ENCODE data around the gene PRR30.
"Not testable (repeated sequence)": the region's sequence is repeated elsewhere in the genome, so short reads cannot be mapped to it uniquely, and the experiment has no call there.

The PRR30 gene

GRCh38 chr2:27139310-27139709, at the start of gene PRR30:
Gene PRR30, minus strand, starts transcription at chr2:27139410. Its CDS starts 1,081 bp downstream, at chr2:27138329.
- Mint-ChIP-seq H3K27me3 (peaks cover 2% of the 10 kb centered on the region), H3K4me1 (no peaks in the 10 kb centered on the region), H3K36me3 (no peaks in the 10 kb centered on the region), H3K27ac (no peak within 1 kb of the TSS), H3K9me3 (no peaks in the 10 kb centered on the region), H3K4me3 (no peak within 1 kb of the TSS)

- H3K4me3 Mint-ChIP-seq, result no peak overlapping the region
- H3K27me3 Mint-ChIP-seq, result peaks cover 5% of the 10 kb centered on the region
- H3K9me3 Mint-ChIP-seq, result no peaks in the 10 kb centered on the region
- no peaks in the 10 kb centered on the region for H3K36me3 Mint-ChIP-seq
- H3K4me1 Mint-ChIP-seq, result no peaks in the 10 kb centered on the region
- H3K27ac Mint-ChIP-seq, result no peak overlapping the region
Measured at GRCh38 chr2:27186613-27187345, 47.6 kb upstream of the PRR30 start.

GRCh38 chr2:27185331-27186026, 46.3 kb upstream of the PRR30 start:
- H3K4me1 Mint-ChIP-seq, result no peaks in the 10 kb centered on the region
- H3K27me3 Mint-ChIP-seq, result peaks cover 9% of the 10 kb centered on the region
- H3K4me3 Mint-ChIP-seq, result no peak overlapping the region
- H3K27ac Mint-ChIP-seq, result no peak overlapping the region
- H3K36me3 Mint-ChIP-seq, result no peaks in the 10 kb centered on the region
- H3K9me3 Mint-ChIP-seq, result no peaks in the 10 kb centered on the region

- Mint-ChIP-seq H3K9me3 (no peaks in the 10 kb centered on the region), H3K27me3 (peaks cover 17% of the 10 kb centered on the region), H3K36me3 (no peaks in the 10 kb centered on the region), H3K27ac (no peak overlapping the region), H3K4me1 (no peaks in the 10 kb centered on the region), H3K4me3 (no peak overlapping the region)
Measured at GRCh38 chr2:27184115-27184514, 44.9 kb upstream of the PRR30 start.

- Mint-ChIP-seq H3K27me3 (peaks cover 20% of the 10 kb centered on the region), H3K4me1 (no peaks in the 10 kb centered on the region), H3K4me3 (no peak overlapping the region), H3K9me3 (no peaks in the 10 kb centered on the region), H3K27ac (no peak overlapping the region), H3K36me3 (no peaks in the 10 kb centered on the region)
Measured at GRCh38 chr2:27182346-27182745, 43.1 kb upstream of the PRR30 start.

GRCh38 chr2:27179344-27180000, 40.3 kb upstream of the PRR30 start:
- Mint-ChIP-seq H3K9me3 (no peaks in the 10 kb centered on the region), H3K4me3 (no peak overlapping the region), H3K27ac (no peak overlapping the region), H3K36me3 (no peaks in the 10 kb centered on the region), H3K27me3 (peaks cover 18% of the 10 kb centered on the region), H3K4me1 (no peaks in the 10 kb centered on the region)

GRCh38 chr2:27178469-27178868, 39.3 kb upstream of the PRR30 start:
- Mint-ChIP-seq H3K4me3 (no peak overlapping the region), H3K27me3 (peaks cover 18% of the 10 kb centered on the region), H3K4me1 (no peaks in the 10 kb centered on the region), H3K36me3 (no peaks in the 10 kb centered on the region), H3K27ac (no peak overlapping the region), H3K9me3 (no peaks in the 10 kb centered on the region)

- Mint-ChIP-seq H3K27ac (no peak overlapping the region), H3K9me3 (no peaks in the 10 kb centered on the region), H3K4me1 (no peaks in the 10 kb centered on the region), H3K27me3 (peaks cover 18% of the 10 kb centered on the region), H3K4me3 (no peak overlapping the region), H3K36me3 (no peaks in the 10 kb centered on the region)
Measured at GRCh38 chr2:27177441-27178351, 38.5 kb upstream of the PRR30 start.

GRCh38 chr2:27175781-27176180, 36.6 kb upstream of the PRR30 start:
- H3K4me3 Mint-ChIP-seq, H3K27ac Mint-ChIP-seq, H3K36me3 Mint-ChIP-seq, H3K9me3 Mint-ChIP-seq, H3K4me1 Mint-ChIP-seq: not testable (repeated sequence)
- peaks cover 17% of the 10 kb centered on the region for H3K27me3 Mint-ChIP-seq

GRCh38 chr2:27175330-27175729, 36.1 kb upstream of the PRR30 start:
- Mint-ChIP-seq H3K27ac (no peak overlapping the region), H3K4me3 (no peak overlapping the region), H3K27me3 (peaks cover 16% of the 10 kb centered on the region), H3K36me3 (no peaks in the 10 kb centered on the region), H3K4me1 (peaks cover 4% of the 10 kb centered on the region), H3K9me3 (no peaks in the 10 kb centered on the region)

GRCh38 chr2:27174638-27175037, 35.4 kb upstream of the PRR30 start:
- peaks cover 4% of the 10 kb centered on the region for H3K4me1 Mint-ChIP-seq
- H3K27me3 Mint-ChIP-seq, result peaks cover 14% of the 10 kb centered on the region
- H3K27ac Mint-ChIP-seq, result no peak overlapping the region
- no peaks in the 10 kb centered on the region for H3K9me3 Mint-ChIP-seq
- no peak overlapping the region for H3K4me3 Mint-ChIP-seq
- H3K36me3 Mint-ChIP-seq, result no peaks in the 10 kb centered on the region

GRCh38 chr2:27171351-27171848, 32.2 kb upstream of the PRR30 start:
- Mint-ChIP-seq H3K36me3 (no peaks in the 10 kb centered on the region), H3K9me3 (no peaks in the 10 kb centered on the region), H3K27me3 (peaks cover 7% of the 10 kb centered on the region), H3K4me1 (peaks cover 8% of the 10 kb centered on the region), H3K4me3 (no peak overlapping the region), H3K27ac (no peak overlapping the region)

- Mint-ChIP-seq H3K27me3 (peaks cover 7% of the 10 kb centered on the region), H3K4me3 (peak overlapping the region; percentile 45), H3K36me3 (no peaks in the 10 kb centered on the region), H3K27ac (no peak overlapping the region), H3K4me1 (peaks cover 8% of the 10 kb centered on the region), H3K9me3 (no peaks in the 10 kb centered on the region)
Measured at GRCh38 chr2:27170581-27171337, 31.5 kb upstream of the PRR30 start.

- H3K4me3 Mint-ChIP-seq, result no peak overlapping the region
Measured at GRCh38 chr2:27164960-27165763, 26.0 kb upstream of the PRR30 start.

More at GRCh38 chr2:27164960-27165763, 26.0 kb upstream of the PRR30 start:
- Mint-ChIP-seq H3K4me1 (peaks cover 4% of the 10 kb centered on the region), H3K27ac (no peak overlapping the region), H3K9me3 (no peaks in the 10 kb centered on the region), H3K27me3 (peaks cover 2% of the 10 kb centered on the region), H3K36me3 (no peaks in the 10 kb centered on the region)
